Vagina (tissue), 2 donors: ENCODE results near the gene ASAH2B.

Source experiments
- CTCF ChIP-seq, 3 experiments: fragments of 450-650 bp in 2 of 3; fragments of 200-600 bp in 1 of 3; sonication (generic) in 1 of 3; IDR thresholded peaks; one replicate each; pipeline ENCODE4 v1.5.1; 2017 to 2019; ENCODE audit warnings: antibody characterized with exemption in 3 of 3, mild to moderate bottlenecking in 2 of 3, moderate library complexity in 2 of 3
- POLR2A ChIP-seq, 2 donors: fragments of 450-650 bp; IDR thresholded peaks; one replicate each; pipeline ENCODE4 v1.6.1; 2017; ENCODE audit warnings: antibody characterized with exemption in 2 of 2, mild to moderate bottlenecking in 2 of 2, moderate library complexity in 2 of 2
- POLR2AphosphoS5 ChIP-seq, 2 donors: sonication (generic); formaldehyde crosslinking; IDR thresholded peaks; one replicate each; pipeline ENCODE4 v1.9.0; 2017; ENCODE audit warnings: antibody characterized with exemption in 2 of 2, mild to moderate bottlenecking in 2 of 2, low read depth in 1 of 2; ENCODE audit not compliant: insufficient read depth in 1 of 2

GRCh38 chr10:50788951-50789945 lies 49.5 kb downstream of the ASAH2B start:
- TF ChIP-seq CTCF (IDR thresholded peaks at IDR 0.05) (no peak), POLR2A (IDR thresholded peaks at IDR 0.05) (no peak), POLR2AphosphoS5 (IDR thresholded peaks at IDR 0.05; ENCODE audit: insufficient read depth in 1 of 2, low read depth in 1 of 2) (no peak)
